Hematopoietic multipotent progenitor cell treated with erythropoietin and hydrocortisone succinate and interleukin-3 and kit ligand, for 8 days (in vitro differentiated cells): ENCODE measurements around the gene GBF1.
"Not testable (repeated sequence)": the region's sequence is repeated elsewhere in the genome, so short reads cannot be mapped to it uniquely, and the experiment has no call there.

Experiments
- DNase-seq: peaks from one replicate; pipeline ENCODE4 v3.0.0-alpha.2; 2015

Gene GBF1

GRCh38 chr10:102306006-102306405 is 60.7 kb downstream of the GBF1 start:
- no peak for DNase-seq

DNA sequence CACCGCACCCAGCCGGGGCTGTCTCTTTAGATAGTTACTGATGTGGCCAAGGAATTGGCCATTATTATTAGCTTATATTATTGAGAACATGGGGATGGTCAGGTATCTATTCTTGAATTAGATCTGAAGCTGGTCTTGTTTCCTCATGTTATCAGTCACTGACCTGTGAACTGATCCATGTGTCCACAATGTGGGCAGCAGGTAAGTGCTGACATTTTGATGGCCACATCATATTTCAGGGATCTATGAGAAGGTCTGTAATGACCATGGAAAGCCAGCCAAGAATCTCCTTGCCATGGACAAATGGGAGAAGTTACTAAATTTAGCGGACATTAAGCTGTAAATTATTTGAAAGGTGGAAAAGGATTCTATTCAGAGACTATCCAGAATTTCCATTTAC is 61.4 kb downstream of the GBF1 start:
- no peak for DNase-seq

DNA sequence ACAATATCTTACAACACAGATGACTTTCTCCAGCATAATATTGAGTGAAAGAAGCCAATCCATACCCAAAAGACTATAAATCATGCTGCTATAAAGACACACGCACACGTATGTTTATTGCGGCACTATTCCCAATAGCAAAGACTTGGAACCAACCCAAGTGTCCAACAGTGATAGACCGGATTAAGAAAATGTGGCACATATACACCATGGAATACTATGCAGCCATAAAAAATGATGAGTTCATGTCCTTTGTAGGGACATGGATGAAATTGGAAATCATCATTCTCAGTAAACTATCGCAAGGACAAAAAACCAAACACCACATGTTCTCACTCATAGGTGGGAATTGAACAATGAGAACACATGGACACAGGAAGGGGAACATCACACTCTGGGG is 63.0 kb downstream of the GBF1 start:
- DNase-seq = not testable (repeated sequence)

- DNase-seq = no peak
These were observed 63.9 kb downstream of the GBF1 start for GRCh38 chr10:102309236-102309635.

DNA sequence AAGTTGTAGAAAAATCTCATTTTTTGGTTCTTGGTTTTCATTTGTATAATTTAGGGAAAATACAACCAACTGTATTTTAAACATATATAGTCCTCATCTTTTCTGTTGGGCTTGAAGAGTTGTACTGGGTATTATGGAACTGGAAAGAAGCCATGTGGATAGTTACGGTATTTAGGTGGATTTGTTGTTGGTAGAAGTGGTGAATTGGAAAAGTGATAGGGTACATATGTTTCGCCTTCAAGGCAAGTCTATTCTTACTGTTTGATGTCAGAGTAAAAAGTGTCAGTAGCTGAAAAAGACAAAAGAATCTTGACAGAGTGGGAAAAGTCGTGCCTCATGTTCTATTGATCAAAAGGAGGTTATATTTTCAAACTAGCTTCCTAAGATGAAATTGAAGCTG is 64.6 kb downstream of the GBF1 start:
- DNase-seq = no peak

- no peak for DNase-seq
These were observed 65.2 kb downstream of the GBF1 start for GRCh38 chr10:102310361-102311024.

DNA sequence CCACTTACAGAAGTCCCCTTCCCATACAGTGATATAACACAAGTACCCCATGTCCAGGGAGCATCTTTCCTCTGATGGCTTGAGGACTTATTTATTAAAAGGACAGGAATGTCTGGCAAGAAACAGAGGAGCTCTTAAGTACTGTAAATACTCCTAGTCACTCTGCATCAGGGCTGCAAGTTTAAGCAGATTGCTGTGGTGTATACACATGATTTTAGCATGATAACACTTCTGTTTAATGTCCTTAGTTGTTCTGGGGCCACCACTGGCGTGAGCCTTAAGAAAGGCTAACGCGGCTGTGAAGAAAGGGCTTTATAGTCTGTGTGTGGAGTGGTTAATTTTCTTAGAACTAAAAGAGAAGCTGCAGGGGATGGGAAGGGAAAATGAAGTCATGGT is 65.7 kb downstream of the GBF1 start:
- DNase-seq = no peak

- no peak for DNase-seq
These were observed 67.4 kb downstream of the GBF1 start for GRCh38 chr10:102312683-102313082.

DNA sequence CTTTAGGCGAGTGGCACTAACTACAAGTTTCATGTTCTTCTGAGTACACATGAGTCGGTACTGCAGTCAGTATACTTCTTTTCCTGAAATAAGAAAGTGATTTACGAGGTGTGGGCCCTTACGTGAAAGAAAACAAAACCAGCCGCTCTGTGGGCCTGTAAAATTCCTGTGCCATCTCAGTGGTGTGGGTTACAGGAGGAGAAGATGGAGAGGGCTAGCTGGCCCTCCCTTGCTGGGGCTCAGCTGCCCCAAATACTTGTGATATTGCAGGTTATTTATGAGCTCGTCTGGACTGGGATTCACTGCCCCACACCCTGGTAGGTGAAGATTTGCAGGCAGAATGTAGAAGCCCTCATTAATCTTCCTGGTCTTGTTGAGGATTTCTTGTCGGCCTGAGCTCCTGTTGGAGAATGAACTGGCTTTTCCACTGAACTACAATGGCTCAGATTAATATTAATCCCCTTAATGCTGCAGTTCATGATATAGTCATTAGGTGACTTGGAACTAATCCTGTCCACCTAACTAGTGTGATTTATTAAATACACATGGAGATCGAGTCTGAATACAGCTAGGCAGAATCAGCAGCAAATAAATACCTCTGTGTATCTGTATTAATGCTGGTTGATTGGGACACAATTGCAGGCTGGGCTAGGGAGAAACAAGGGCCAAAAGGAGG is 68.0 kb downstream of the GBF1 start:
- DNase-seq = no peak

DNA sequence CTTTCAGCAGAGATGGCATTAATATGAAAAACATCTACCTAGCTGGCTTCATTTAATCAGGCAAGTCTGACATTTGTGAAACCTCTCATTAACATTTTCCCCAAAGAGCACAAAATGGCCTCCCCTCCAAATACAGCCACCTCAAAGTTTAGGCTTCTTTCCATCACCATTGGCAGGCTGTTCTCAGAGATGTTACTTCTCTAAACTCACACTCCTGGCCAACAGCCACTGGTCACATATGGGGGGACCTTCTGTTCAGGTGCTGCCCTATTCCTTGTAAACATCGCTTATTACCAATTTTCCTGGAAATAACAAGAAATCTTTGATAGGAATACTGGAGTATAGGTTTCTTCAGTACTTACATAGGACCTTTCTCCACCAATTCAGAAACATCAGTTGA is 69.5 kb downstream of the GBF1 start:
- DNase-seq = no peak

DNA sequence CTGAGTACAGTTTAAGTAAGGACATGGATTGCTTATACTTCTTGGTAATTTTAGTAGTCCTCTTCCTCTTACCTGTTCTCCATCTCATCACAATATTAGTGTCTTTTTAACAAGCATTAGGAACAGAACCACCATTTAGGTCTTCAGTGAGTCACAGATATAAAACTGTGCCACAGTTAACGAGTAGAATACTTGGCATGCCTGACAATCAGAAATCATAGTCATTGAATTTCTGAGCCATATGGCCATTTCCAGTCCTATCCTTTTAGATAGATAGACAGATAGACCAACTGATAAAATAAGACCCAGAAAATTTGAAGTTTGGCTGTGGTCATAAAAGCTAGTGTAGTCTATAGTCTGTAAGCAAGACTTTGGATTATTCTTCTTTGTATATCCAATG is 71.1 kb downstream of the GBF1 start:
- no peak for DNase-seq

GRCh38 chr10:102322914-102323313 is 77.6 kb downstream of the GBF1 start:
- DNase-seq = peak; percentile 45

DNA sequence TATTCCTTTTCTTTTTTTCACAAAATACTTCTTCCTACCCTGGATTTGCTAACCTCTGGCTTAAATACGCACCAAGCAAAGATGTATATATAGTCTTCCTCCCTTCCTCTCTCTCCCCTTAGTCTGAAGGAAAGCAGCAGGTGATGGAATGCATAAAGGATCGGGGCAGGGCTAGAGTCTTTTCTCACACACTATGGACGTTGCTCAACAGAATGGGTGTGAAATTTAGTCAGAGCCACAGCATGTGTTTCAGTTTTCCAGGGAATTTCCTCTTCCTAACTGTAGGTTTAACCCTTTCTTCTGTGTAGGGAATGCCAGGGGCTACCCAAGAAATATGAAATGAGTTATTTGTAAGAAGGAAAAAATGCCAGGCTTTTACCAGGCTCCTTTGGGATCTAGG is 78.7 kb downstream of the GBF1 start:
- DNase-seq = no peak

GRCh38 chr10:102326031-102326430 is 80.7 kb downstream of the GBF1 start:
- no peak for DNase-seq

DNA sequence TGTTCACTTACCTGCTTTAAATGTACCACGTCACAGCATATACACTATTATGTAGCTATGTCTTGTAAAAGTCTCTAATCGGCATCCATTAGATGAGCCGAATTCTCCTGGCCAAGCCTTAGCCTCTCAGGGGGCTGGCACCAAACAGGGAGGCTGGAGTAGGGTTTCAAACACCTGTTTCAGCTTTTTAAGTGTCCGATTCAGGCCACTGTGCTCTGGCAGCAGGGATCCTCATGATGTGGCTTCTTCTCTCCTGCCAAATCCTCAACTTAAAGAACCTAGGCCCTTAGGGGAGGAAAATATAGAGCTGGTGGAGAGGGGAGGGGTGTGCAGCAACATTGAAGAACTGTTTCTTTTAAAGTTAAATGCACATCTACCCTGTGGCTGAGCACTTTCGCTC is 81.7 kb downstream of the GBF1 start:
- no peak for DNase-seq

DNA sequence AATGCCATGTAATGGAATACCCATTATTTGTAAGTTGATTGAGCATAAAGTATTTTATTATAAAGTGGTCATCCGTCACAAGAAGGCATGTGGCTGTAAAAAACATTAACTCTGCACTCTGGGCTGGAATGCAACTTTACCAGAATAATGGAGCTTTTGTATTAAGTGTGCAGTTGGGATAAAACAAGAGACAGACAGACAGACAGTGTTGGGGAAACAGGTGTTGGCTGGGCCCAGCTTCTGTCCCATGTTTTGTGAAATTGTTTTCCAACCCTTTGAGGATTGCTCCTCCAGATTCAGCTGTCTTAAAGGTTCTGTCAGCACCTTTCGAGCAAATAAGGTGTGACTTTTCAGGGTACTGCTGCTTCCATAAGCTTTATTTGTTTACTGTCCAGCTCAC is 82.3 kb downstream of the GBF1 start:
- DNase-seq = no peak

DNA sequence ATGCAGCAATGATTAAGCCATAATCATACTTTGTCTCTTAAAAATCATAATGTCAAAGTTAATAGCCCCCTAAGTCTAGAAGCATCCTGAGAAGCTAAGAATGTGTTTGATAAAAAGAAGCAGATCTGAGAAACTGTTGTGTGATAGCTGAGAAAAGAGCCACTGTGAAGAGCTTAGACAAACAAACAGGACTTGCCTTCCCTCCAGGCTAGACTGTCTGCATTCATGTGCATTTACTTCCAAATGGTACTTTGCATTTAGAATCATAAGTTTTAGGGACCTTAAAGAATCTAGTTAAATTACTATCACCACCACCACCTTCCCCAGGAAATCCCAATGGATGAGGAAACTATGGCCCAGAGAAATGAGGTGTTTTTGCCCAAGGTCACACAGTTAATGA is 87.4 kb downstream of the GBF1 start:
- no peak for DNase-seq

DNA sequence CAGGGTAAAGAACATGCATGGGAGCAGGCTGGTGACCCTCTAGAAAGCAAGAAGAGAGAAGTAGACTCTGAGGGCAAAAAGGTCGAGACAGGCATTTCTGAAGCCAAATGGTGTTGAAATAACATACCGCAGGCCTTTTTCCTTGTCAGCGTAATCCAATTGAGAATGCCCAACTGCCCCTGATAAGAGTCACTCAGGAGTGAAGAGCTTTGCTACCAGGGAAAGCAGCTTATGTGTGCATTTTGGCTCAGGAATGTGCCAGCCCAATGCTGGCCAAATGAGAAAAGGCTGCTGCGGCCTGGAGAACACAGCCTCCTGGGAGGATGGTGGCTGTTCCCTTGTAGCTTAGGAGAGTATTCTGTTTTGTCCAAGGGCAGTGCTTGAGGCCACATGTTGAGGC is 88.8 kb downstream of the GBF1 start:
- no peak for DNase-seq

GRCh38 chr10:102335184-102335583 is 89.9 kb downstream of the GBF1 start:
- DNase-seq = no peak

GRCh38 chr10:102341038-102341688 is 95.8 kb downstream of the GBF1 start:
- DNase-seq = no peak

- no peak for DNase-seq
These were observed 97.1 kb downstream of the GBF1 start for GRCh38 chr10:102342458-102342857.

GRCh38 chr10:102342958-102343357 is 97.6 kb downstream of the GBF1 start:
- no peak for DNase-seq

DNA sequence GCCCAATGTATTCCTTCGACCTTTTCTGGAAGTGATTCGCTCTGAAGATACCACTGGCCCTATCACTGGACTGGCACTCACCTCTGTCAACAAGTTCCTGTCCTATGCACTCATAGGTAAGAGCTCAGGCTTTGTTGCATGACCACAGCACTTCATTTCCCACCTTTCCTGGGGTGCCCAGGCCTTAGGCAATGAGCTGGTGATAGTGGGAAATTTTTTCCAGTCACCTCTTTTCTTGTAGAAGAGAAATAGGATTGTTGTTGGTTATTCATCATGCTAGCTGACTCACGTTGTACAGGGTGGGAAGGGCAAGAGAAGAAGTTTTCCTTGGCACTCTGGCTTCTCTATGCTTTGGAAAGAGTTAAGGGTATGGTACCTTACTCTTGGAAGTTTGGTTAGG is 98.7 kb downstream of the GBF1 start:
- no peak for DNase-seq

GRCh38 chr10:102347236-102347828 is 102.0 kb downstream of the GBF1 start:
- DNase-seq = peak; percentile 23
